Parathyroid adenoma (tissue), 2 donors: Measurements from ENCODE around the gene R3HDM1.
"Not testable (repeated sequence)": the region's sequence is repeated elsewhere in the genome, so short reads cannot be mapped to it uniquely, and the experiment has no call there.

Experiments used
- H2AFZ ChIP-seq: fragments of 300-600 bp; sonication (generic); one replicate; pipeline ENCODE4 v1.7.0; 2017; ENCODE audit warnings: antibody characterized with exemption, mild to moderate bottlenecking
- H3K27ac ChIP-seq: fragments of 300-600 bp; sonication (generic); one replicate; pipeline ENCODE4 v1.7.0; 2017
- H3K27me3 ChIP-seq: fragments of 300-600 bp; sonication (generic); one replicate; pipeline ENCODE4 v1.7.0; 2017; ENCODE audit warnings: low read length; ENCODE audit not compliant: control insufficient read depth, insufficient read depth
- H3K36me3 ChIP-seq: fragments of 300-600 bp; sonication (generic); one replicate; pipeline ENCODE4 v1.7.0; 2017; ENCODE audit warnings: low read length; ENCODE audit not compliant: control insufficient read depth, insufficient read depth
- H3K4me1 ChIP-seq: fragments of 300-600 bp; sonication (generic); one replicate; pipeline ENCODE4 v1.7.0; 2017; ENCODE audit warnings: control low read depth
- H3K4me2 ChIP-seq: fragments of 300-600 bp; sonication (generic); one replicate; pipeline ENCODE4 v1.7.0; 2017; ENCODE audit warnings: low read length
- H3K4me3 ChIP-seq: fragments of 300-600 bp; sonication (generic); one replicate; pipeline ENCODE4 v1.7.0; 2017; ENCODE audit warnings: low read depth, low read length
- H3K79me2 ChIP-seq: fragments of 300-600 bp; sonication (generic); one replicate; pipeline ENCODE4 v1.7.0; 2017; ENCODE audit warnings: control low read depth
- H3K9ac ChIP-seq: fragments of 300-600 bp; sonication (generic); one replicate; pipeline ENCODE4 v1.7.0; 2017; ENCODE audit warnings: mild to moderate bottlenecking
- H3K9me3 ChIP-seq: fragments of 300-600 bp; sonication (generic); one replicate; pipeline ENCODE4 v1.7.0; 2017; ENCODE audit warnings: low read length; ENCODE audit not compliant: control insufficient read depth
- TF ChIP-seq, protein P1 (sequence below): fragments of 300-600 bp; sonication (generic); IDR thresholded peaks from one replicate; pipeline ENCODE4 v1.7.0; 2017; ENCODE audit warnings: antibody characterized with exemption, mild to moderate bottlenecking
- donor health status: primary hyperparathyroidism.

R3HDM1 gene

DNA sequence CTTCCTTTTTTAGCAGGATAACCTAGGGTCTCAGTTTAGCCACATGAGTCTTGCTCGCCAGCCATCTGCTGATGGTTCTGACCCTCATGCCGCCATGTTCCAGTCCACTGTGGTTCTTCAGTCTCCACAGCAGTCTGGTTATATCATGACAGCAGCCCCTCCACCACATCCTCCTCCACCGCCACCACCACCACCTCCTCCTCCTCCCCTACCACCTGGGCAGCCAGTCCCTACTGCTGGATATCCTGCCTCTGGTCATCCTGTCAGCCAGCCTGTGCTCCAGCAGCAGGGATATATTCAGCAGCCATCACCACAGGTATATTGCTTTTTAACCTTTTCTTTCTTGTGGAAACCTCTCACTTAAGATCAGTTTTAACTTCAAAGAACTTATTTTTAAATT, 120.4 kb downstream of the R3HDM1 start:
- Histone ChIP-seq H3K27ac (no peak overlapping the region), H3K4me1 (no peaks in the 10 kb centered on the region), H3K79me2 (no peaks in the 10 kb centered on the region), H3K4me3 (no peak overlapping the region), H3K9me3 (no peaks in the 10 kb centered on the region), H2AFZ (no peak overlapping the region), H3K36me3 (no peaks in the 10 kb centered on the region), H3K9ac (no peak overlapping the region), H3K27me3 (no peaks in the 10 kb centered on the region), H3K4me2 (no peak overlapping the region)
- TF ChIP-seq, protein P1, sequence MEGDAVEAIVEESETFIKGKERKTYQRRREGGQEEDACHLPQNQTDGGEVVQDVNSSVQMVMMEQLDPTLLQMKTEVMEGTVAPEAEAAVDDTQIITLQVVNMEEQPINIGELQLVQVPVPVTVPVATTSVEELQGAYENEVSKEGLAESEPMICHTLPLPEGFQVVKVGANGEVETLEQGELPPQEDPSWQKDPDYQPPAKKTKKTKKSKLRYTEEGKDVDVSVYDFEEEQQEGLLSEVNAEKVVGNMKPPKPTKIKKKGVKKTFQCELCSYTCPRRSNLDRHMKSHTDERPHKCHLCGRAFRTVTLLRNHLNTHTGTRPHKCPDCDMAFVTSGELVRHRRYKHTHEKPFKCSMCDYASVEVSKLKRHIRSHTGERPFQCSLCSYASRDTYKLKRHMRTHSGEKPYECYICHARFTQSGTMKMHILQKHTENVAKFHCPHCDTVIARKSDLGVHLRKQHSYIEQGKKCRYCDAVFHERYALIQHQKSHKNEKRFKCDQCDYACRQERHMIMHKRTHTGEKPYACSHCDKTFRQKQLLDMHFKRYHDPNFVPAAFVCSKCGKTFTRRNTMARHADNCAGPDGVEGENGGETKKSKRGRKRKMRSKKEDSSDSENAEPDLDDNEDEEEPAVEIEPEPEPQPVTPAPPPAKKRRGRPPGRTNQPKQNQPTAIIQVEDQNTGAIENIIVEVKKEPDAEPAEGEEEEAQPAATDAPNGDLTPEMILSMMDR, result no peak

DNA sequence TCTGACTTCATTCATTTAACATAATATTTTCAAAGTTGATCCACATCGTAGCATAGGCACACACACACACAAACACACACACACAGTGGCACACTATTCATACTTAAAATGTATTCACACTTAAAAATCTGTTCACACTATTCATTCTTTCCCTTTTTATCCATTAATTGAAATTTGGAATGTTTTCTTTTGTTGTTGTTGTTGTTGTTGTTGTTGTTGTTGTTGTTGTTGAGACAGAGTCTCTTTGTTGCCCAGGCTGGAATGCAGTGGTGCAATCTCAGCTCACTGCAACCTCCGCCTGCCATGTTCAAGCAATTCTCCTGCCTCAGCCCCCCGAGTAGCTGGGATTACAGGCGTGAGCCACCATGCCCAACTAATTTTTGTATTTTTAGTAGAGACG, 123.0 kb downstream of the R3HDM1 start:
- H3K4me2 ChIP-seq, H3K36me3 ChIP-seq, H3K9ac ChIP-seq, H3K27ac ChIP-seq, H3K4me3 ChIP-seq, H3K9me3 ChIP-seq, H3K4me1 ChIP-seq, H3K27me3 ChIP-seq, H2AFZ ChIP-seq, H3K79me2 ChIP-seq: not testable (repeated sequence)

DNA sequence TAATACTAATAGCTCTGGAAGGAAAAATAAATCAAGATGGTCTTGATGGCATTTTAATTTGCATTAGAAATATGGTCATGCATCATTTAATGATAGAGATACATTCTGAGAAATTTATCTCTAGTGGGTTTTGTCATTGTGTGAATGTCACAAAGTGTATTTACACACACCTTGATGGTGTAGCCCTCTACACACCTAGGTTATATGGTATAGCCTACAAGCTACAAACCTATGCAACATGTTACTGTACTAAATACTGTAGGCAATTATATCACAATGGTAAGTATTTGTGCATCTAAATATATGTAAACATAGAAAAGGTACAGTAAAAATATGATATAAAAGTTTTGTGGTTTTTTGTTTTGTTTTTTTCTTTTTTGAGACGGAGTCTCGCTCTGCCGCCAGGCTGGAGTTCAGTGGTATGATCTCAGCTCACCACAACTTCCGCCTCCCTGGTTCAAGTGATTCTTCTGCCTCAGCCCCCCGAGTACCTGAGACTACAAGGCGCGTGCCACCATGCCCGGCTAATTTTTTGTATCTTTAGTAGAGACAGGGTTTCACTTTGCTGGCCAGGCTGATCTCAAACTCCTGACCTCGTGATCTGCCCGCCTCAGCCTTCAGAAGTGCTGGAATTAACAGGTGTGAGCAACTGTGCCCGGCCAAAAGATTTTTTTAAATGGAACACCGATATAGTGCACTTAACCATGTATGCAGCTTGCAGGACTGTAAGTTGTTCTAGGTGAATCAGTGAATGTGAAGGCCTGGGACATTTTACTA, 126.7 kb downstream of the R3HDM1 start:
- H3K79me2 ChIP-seq, result peaks cover 2% of the 10 kb centered on the region

DNA sequence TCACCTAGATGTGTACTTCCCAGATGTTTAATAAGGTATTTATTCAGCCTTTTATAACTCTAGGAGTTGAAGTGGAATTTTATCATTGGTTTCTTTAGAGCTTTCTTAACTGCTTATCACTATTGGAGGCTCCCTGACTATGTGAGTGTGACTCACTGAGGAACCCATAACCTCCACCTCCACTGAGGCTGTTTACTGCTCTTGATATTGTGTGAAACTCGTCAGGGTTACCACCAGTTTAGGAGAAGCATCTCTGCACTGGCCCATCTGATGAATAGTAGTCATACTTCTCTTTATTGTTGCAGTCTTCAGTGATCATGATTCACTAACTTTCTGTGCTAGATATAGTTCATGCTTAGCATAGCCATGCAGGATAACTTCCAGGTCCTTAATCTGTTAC, 130.8 kb downstream of the R3HDM1 start:
- H2AFZ ChIP-seq, result no peak overlapping the region
- peaks cover 2% of the 10 kb centered on the region for H3K79me2 ChIP-seq
- H3K4me1 ChIP-seq, result no peaks in the 10 kb centered on the region
- H3K4me3 ChIP-seq, result no peak overlapping the region
- no peak overlapping the region for H3K9ac ChIP-seq
- no peak overlapping the region for H3K27ac ChIP-seq
- TF ChIP-seq, protein P1, result no peak
- no peaks in the 10 kb centered on the region for H3K36me3 ChIP-seq
- H3K9me3 ChIP-seq, result no peaks in the 10 kb centered on the region
- no peaks in the 10 kb centered on the region for H3K27me3 ChIP-seq
- H3K4me2 ChIP-seq, result no peak overlapping the region

More for the DNA sequence above, 126.7 kb downstream of the R3HDM1 start:
- Histone ChIP-seq H3K4me1 (no peaks in the 10 kb centered on the region), H3K9ac (no peak overlapping the region), H3K27me3 (no peaks in the 10 kb centered on the region), H3K4me3 (no peak overlapping the region), H3K27ac (no peak overlapping the region), H3K36me3 (no peaks in the 10 kb centered on the region), H3K4me2 (no peak overlapping the region), H3K9me3 (no peaks in the 10 kb centered on the region), H2AFZ (no peak overlapping the region)
- TF ChIP-seq, protein P1, result no peak

DNA sequence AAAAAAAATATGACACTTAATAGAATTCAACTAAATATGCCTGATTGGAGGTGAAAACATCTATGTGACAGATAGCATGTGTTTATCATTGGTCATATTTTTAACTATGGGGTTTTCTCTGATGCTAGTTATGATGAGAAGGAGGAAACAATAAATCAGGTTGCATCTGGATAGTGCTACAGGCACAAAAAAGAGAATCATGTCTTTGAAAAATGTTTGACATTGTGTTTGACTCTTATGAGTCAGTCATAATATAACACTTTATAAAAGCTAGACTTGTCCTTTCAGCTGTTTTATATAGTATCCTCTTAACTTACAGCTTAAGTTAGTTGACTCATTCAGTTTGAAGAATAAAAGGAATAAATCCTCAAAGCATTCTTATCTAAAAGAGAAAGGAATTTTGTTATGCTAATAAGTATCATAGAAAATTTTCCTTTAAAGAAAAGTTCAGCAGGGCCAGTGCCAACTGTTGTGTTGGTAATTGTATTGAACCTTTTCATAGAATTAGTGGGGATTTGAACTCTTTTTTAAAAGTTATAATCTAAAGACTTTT, 131.9 kb downstream of the R3HDM1 start:
- no peaks in the 10 kb centered on the region for H3K9me3 ChIP-seq
- H2AFZ ChIP-seq, result no peak overlapping the region
- TF ChIP-seq, protein P1, result no peak
- H3K4me3 ChIP-seq, result no peak overlapping the region
- no peaks in the 10 kb centered on the region for H3K27me3 ChIP-seq
- H3K36me3 ChIP-seq, result no peaks in the 10 kb centered on the region
- no peak overlapping the region for H3K4me2 ChIP-seq
- no peak overlapping the region for H3K27ac ChIP-seq
- no peak overlapping the region for H3K9ac ChIP-seq
- peaks cover 2% of the 10 kb centered on the region for H3K79me2 ChIP-seq
- no peaks in the 10 kb centered on the region for H3K4me1 ChIP-seq
